Measurements from ENCODE around the gene USP48.
"Not testable (repeated sequence)": the region's sequence is repeated elsewhere in the genome, so short reads cannot be mapped to it uniquely, and the experiment has no call there.

USP48 gene

GRCh38 chr1:21677168-21677567 lies 105.8 kb downstream of the USP48 start:
- no peak for ATAC-seq (replicated peaks)
- no peak for DNase-seq
- Mint-ChIP-seq H3K27me3 (no peaks in the 10 kb centered on the region), H3K9me3 (no peaks in the 10 kb centered on the region), H3K27ac (no peak overlapping the region), H3K4me3 (no peak overlapping the region), H3K4me1 (ENCODE audit: low read depth in 2 of 2) (peaks cover 0 to 2% of the 10 kb centered on the region in 2 donors), H3K36me3 (ENCODE audit: insufficient read depth) (peaks cover 29% of the 10 kb centered on the region)

DNA sequence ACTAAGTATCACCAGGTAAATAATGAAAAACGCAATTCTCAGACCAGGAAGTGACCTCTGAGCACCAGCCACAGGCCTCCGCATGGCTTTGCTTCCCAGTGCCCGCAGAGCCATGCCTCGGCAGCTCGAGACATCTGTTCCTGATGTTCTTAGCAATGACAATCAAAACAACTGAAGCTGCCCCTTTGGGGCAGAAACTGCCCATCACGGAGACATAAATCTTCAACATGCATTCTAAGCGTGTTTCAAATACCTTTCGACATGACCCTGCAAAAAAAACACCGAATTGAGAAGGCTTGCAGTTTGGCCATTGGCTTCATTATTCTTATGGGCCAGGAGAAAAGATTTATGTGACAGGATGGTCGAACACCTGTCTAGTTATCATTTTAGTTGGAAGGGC lies 108.0 kb downstream of the USP48 start:
- ATAC-seq (replicated peaks) (no peak), DNase-seq (no peak)
- H3K4me1 Mint-ChIP-seq (ENCODE audit: low read depth in 2 of 2) = peaks cover 0 to 2% of the 10 kb centered on the region in 2 donors
- peaks cover 0 to 4% of the 10 kb centered on the region in 2 donors for H3K27me3 Mint-ChIP-seq
- peaks cover 21% of the 10 kb centered on the region for H3K36me3 Mint-ChIP-seq (ENCODE audit: insufficient read depth)
- no peak overlapping the region for H3K4me3 Mint-ChIP-seq
- no peak overlapping the region for H3K27ac Mint-ChIP-seq
- H3K9me3 Mint-ChIP-seq = no peaks in the 10 kb centered on the region

- H3K9me3 Mint-ChIP-seq; H3K27ac Mint-ChIP-seq; DNase-seq; ATAC-seq (replicated peaks); H3K4me1 Mint-ChIP-seq (ENCODE audit: low read depth in 2 of 2); H3K4me3 Mint-ChIP-seq; H3K27me3 Mint-ChIP-seq: not testable (repeated sequence)
- H3K36me3 Mint-ChIP-seq (ENCODE audit: insufficient read depth) = peaks cover 15% of the 10 kb centered on the region
These were observed 109.1 kb downstream of the USP48 start for GRCh38 chr1:21673853-21674252.

- Mint-ChIP-seq H3K36me3 (ENCODE audit: insufficient read depth) (peaks cover 11% of the 10 kb centered on the region), H3K4me3 (no peak overlapping the region), H3K9me3 (no peaks in the 10 kb centered on the region), H3K27ac (no peak overlapping the region), H3K4me1 (ENCODE audit: low read depth in 2 of 2) (peaks cover 0 to 4% of the 10 kb centered on the region in 2 donors), H3K27me3 (peaks cover 1 to 13% of the 10 kb centered on the region in 2 donors)
- ATAC-seq (replicated peaks) = no peak
- DNase-seq = no peak
These were observed 109.6 kb downstream of the USP48 start for GRCh38 chr1:21673277-21673780.

GRCh38 chr1:21672478-21673276 lies 110.3 kb downstream of the USP48 start:
- Mint-ChIP-seq H3K4me3 (no peak overlapping the region), H3K27ac (no peak overlapping the region), H3K36me3 (ENCODE audit: insufficient read depth) (peaks cover 6% of the 10 kb centered on the region), H3K4me1 (ENCODE audit: low read depth in 2 of 2) (peaks cover 0 to 8% of the 10 kb centered on the region in 2 donors), H3K27me3 (peaks cover 8 to 19% of the 10 kb centered on the region in 2 donors), H3K9me3 (no peaks in the 10 kb centered on the region)
- DNase-seq (no peak), ATAC-seq (replicated peaks) (no peak)

DNA sequence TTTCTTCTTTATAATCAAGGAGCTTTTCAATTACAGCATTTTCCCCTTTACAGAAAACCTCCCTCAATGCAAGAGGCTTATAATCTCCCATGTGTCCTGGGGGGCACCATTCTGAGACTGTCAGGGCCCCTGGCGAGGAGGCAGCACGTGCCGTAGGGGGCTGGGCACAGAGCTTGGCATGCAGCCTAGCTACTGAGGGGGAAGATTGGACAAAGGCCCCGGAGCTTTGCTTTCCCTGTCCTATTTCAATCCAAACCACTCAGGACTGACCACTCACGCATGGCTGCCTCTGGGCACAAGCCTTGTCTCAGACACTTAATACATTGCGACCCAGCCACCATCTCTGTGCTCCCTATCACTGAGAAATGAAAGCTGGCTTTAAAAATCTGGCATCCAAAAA lies 111.0 kb downstream of the USP48 start:
- Mint-ChIP-seq H3K36me3 (ENCODE audit: insufficient read depth) (peaks cover 3% of the 10 kb centered on the region), H3K27me3 (peaks cover 16 to 27% of the 10 kb centered on the region in 2 donors), H3K4me3 (no peak overlapping the region), H3K27ac (no peak overlapping the region), H3K9me3 (no peaks in the 10 kb centered on the region), H3K4me1 (ENCODE audit: low read depth in 2 of 2) (peaks cover 0 to 8% of the 10 kb centered on the region in 2 donors)
- DNase-seq (no peak), ATAC-seq (replicated peaks) (no peak)

- Mint-ChIP-seq H3K9me3 (no peaks in the 10 kb centered on the region), H3K27ac (no peak overlapping the region), H3K4me3 (no peak overlapping the region), H3K4me1 (ENCODE audit: low read depth in 2 of 2) (peaks cover 0 to 8% of the 10 kb centered on the region in 2 donors), H3K36me3 (ENCODE audit: insufficient read depth) (peaks cover 3% of the 10 kb centered on the region), H3K27me3 (peaks cover 21 to 34% of the 10 kb centered on the region in 2 donors)
- no peak for DNase-seq
- ATAC-seq (replicated peaks) = no peak
These were observed 111.7 kb downstream of the USP48 start for GRCh38 chr1:21670956-21671902.

DNA sequence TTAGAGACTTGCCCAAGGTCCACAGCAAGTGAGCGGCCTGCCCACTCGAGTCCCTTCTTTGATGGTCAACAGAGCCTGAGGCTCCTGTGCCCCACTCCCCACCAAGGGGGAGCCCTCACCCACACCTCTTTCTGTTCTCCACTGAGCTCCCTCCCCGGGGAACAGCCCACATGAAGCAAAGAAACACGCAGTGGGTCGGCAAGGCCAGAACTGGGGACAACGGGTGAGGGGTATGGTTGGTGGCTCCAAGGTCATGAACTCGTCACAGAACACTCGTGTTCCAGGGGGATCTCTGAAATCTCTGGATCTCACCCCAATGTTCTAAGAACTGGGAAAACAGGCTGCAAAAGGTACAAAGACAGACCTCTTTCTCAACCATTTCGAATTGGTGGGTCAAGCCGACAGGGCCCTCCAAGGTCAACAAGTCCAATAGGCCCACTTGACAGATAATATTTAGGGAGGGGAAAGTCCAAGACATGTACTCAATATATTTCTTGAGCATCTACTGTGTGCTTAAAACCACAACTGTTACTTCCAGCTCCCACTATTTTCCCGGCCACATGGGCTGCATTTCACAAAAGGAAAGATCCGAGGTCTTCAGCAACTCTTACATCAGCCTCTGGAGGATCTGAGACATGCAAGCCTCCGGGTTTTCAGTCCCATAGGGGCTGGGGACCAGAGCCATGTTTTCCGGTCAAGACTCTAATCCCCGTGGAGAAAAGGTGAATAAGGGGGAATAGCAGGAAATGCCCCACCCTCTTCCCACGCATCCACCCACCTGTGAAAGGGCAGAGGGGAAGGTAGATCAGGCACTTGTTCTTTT lies 112.7 kb downstream of the USP48 start:
- Mint-ChIP-seq H3K9me3 (no peaks in the 10 kb centered on the region), H3K4me3 (peak overlapping the region; percentile 60 to 72), H3K36me3 (ENCODE audit: insufficient read depth) (peaks cover 3% of the 10 kb centered on the region), H3K27me3 (peaks cover 31 to 43% of the 10 kb centered on the region in 2 donors), H3K4me1 (ENCODE audit: low read depth in 2 of 2) (peaks cover 0 to 8% of the 10 kb centered on the region in 2 donors), H3K27ac (no peak overlapping the region)
- DNase-seq (no peak), ATAC-seq (replicated peaks) (no peak)

DNA sequence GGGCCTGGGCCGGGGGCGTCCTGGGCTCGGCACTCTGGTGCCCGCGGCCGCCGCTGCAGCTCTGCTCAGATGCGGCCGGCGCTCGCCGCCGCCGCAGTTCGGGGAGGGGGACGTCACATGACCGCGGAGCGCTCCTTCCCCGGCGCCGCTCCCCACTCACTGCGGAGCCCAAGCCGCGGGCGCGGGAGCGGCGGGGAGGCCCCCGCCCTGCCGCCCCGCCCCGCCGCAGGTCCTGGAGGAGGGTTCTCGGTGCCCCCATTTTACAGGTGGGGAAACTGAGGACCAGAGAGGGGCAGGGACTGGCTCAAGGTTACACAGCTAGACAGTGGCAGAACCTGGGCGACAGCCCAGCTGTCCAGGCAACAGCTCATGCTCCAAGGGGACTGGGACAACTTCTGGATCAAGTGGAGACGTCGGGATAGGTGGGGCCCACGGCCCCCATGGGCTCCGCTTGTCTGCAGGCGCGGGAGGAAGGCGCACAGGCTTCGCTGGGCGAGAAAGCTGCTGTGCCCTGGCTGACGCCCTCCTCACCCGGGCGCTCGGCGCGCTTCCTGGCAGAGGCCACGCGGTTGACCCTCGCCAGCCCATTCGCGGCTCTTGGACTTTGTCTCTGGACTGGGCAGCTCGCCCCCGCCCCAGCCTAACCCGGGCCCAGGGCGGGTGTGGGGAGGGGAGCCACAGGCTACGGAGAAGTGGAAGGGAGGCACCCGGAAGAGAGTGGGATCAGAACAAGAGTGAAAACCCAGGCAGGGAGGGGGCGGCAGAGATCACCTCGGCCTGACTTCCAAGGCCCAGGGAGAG lies 113.5 kb downstream of the USP48 start, which contains the start of gene RAP1GAP:
Gene RAP1GAP (minus strand): TSS at position 100 of the 801 bp plus-strand sequence. CDS start 49,325 bp downstream, outside the sequence.
- peaks cover 3% of the 10 kb centered on the region for H3K36me3 Mint-ChIP-seq (ENCODE audit: insufficient read depth)
- H3K9me3 Mint-ChIP-seq = no peaks in the 10 kb centered on the region
- H3K27me3 Mint-ChIP-seq = peaks cover 37 to 51% of the 10 kb centered on the region in 2 donors
- H3K4me1 Mint-ChIP-seq (ENCODE audit: low read depth in 2 of 2) = peaks cover 0 to 8% of the 10 kb centered on the region in 2 donors
- peak; percentile 84 for ATAC-seq (replicated peaks)
- H3K4me3 Mint-ChIP-seq = peak within 1 kb of the TSS; percentile 60 to 72
- no peak within 1 kb of the TSS for H3K27ac Mint-ChIP-seq
- DNase-seq = peak in 1 of 3 experiments; percentile 17

GRCh38 chr1:21668951-21669257 lies 114.0 kb downstream of the USP48 start:
- no peaks in the 10 kb centered on the region for H3K9me3 Mint-ChIP-seq
- peaks cover 42 to 57% of the 10 kb centered on the region in 2 donors for H3K27me3 Mint-ChIP-seq
- DNase-seq (no peak), ATAC-seq (replicated peaks) (no peak)
- peaks cover 0 to 9% of the 10 kb centered on the region in 2 donors for H3K4me1 Mint-ChIP-seq (ENCODE audit: low read depth in 2 of 2)
- H3K4me3 Mint-ChIP-seq = peak overlapping the region in 1 of 2 donors; percentile 60
- no peak overlapping the region for H3K27ac Mint-ChIP-seq
- H3K36me3 Mint-ChIP-seq (ENCODE audit: insufficient read depth) = peaks cover 3% of the 10 kb centered on the region

- peaks cover 44 to 62% of the 10 kb centered on the region in 2 donors for H3K27me3 Mint-ChIP-seq
- peaks cover 0 to 9% of the 10 kb centered on the region in 2 donors for H3K4me1 Mint-ChIP-seq (ENCODE audit: low read depth in 2 of 2)
- H3K36me3 Mint-ChIP-seq (ENCODE audit: insufficient read depth) = peaks cover 3% of the 10 kb centered on the region
- peak overlapping the region; percentile 44 to 60 for H3K4me3 Mint-ChIP-seq
- ATAC-seq (replicated peaks) (no peak), DNase-seq (no peak)
- H3K27ac Mint-ChIP-seq = no peak overlapping the region
- H3K9me3 Mint-ChIP-seq = no peaks in the 10 kb centered on the region
These were observed 114.6 kb downstream of the USP48 start for GRCh38 chr1:21668232-21668950.

Measured in effector memory CD8-positive, alpha-beta T cell (primary cell).